Skeletal muscle tissue (tissue), 4 donors: ENCODE results near the gene CYB5A. TPM values are rescaled to one million over a fixed set of nuclear protein-coding genes. Genes with fewer than 3 reads are reported as not detected.

Experiments used
- H3K27ac ChIP-seq: one replicate; pipeline ENCODE4 v1.7.0; 2013; ENCODE audit warnings: mild to moderate bottlenecking, low read depth, low read length, inconsistent platforms
- H3K27me3 ChIP-seq, 3 donors: one replicate each; pipeline ENCODE4 v1.7.0; 2013; ENCODE audit warnings: low read length in 3 of 3; ENCODE audit not compliant: control insufficient read depth in 3 of 3, insufficient read depth in 3 of 3
- H3K36me3 ChIP-seq, 3 donors: one replicate each; pipeline ENCODE4 v1.7.0; 2013; ENCODE audit warnings: low read length in 3 of 3; ENCODE audit not compliant: control insufficient read depth in 3 of 3, insufficient read depth in 3 of 3
- H3K4me1 ChIP-seq, 3 donors: one replicate each; pipeline ENCODE4 v1.7.0; 2013; ENCODE audit warnings: low read length in 3 of 3, mild to moderate bottlenecking in 3 of 3; ENCODE audit not compliant: control insufficient read depth in 3 of 3, insufficient read depth in 3 of 3
- H3K4me3 ChIP-seq, 3 donors: one replicate each; pipeline ENCODE4 v1.7.0; 2013; ENCODE audit warnings: low read length in 3 of 3
- H3K9ac ChIP-seq, 3 donors: one replicate each; pipeline ENCODE4 v1.7.0; 2013; ENCODE audit warnings: low read length in 3 of 3, mild to moderate bottlenecking in 3 of 3, moderate library complexity in 2 of 3, low read depth in 1 of 3
- H3K9me3 ChIP-seq, 3 donors: one replicate each; pipeline ENCODE4 v1.7.0; 2013; ENCODE audit warnings: low read length in 3 of 3; ENCODE audit not compliant: control insufficient read depth in 3 of 3
- total RNA-seq: library from RNA; depleted of rRNA; stranded (reverse); fragments of >200 nt; gene quantifications from one replicate; pipeline ENCODE4 v1.2.3, GENCODE V29; 2014
- donor health status: Osteomylitis.

The CYB5A gene
- total RNA-seq, 1 donor from 2014 or later = 28.7 TPM

- Histone ChIP-seq H3K4me1 (peaks cover 0 to 5% (median 0%) of the 10 kb centered on the region in 3 donors), H3K4me3 (no peak overlapping the region), H3K9me3 (no peaks in the 10 kb centered on the region), H3K27me3 (no peaks in the 10 kb centered on the region), H3K9ac (no peak overlapping the region), H3K27ac (no peak overlapping the region), H3K36me3 (peaks cover 0 to 5% (median 2%) of the 10 kb centered on the region in 3 donors)
These were observed 22.7 kb downstream of the CYB5A start for GRCh38 chr18:74268933-74269620.

GRCh38 chr18:74268175-74268574, 23.6 kb downstream of the CYB5A start:
- Histone ChIP-seq H3K27me3 (no peaks in the 10 kb centered on the region), H3K4me3 (no peak overlapping the region), H3K9me3 (no peaks in the 10 kb centered on the region), H3K4me1 (peaks cover 0 to 5% (median 0%) of the 10 kb centered on the region in 3 donors), H3K9ac (no peak overlapping the region), H3K36me3 (peaks cover 0 to 5% (median 2%) of the 10 kb centered on the region in 3 donors), H3K27ac (no peak overlapping the region)

- no peak overlapping the region for H3K27ac ChIP-seq
- H3K27me3 ChIP-seq = no peaks in the 10 kb centered on the region
- H3K9ac ChIP-seq = no peak overlapping the region
- no peak overlapping the region for H3K4me3 ChIP-seq
- H3K9me3 ChIP-seq = no peaks in the 10 kb centered on the region
- peaks cover 0 to 5% (median 0%) of the 10 kb centered on the region in 3 donors for H3K4me1 ChIP-seq
- peaks cover 5 to 13% (median 9%) of the 10 kb centered on the region in 3 donors for H3K36me3 ChIP-seq
These were observed 25.6 kb downstream of the CYB5A start for GRCh38 chr18:74266161-74266560.

- H3K36me3 ChIP-seq = peaks cover 5 to 14% (median 11%) of the 10 kb centered on the region in 3 donors
- H3K27ac ChIP-seq = no peak overlapping the region
- H3K9ac ChIP-seq = no peak overlapping the region
- H3K4me1 ChIP-seq = peaks cover 0 to 5% (median 0%) of the 10 kb centered on the region in 3 donors
- H3K9me3 ChIP-seq = no peaks in the 10 kb centered on the region
- H3K27me3 ChIP-seq = no peaks in the 10 kb centered on the region
- H3K4me3 ChIP-seq = no peak overlapping the region
These were observed 26.1 kb downstream of the CYB5A start for GRCh38 chr18:74265546-74266098.

- Histone ChIP-seq H3K36me3 (peaks cover 5 to 14% (median 11%) of the 10 kb centered on the region in 3 donors), H3K4me1 (peaks cover 0 to 3% (median 0%) of the 10 kb centered on the region in 3 donors), H3K27me3 (no peaks in the 10 kb centered on the region), H3K4me3 (no peak overlapping the region), H3K9me3 (no peaks in the 10 kb centered on the region), H3K27ac (no peak overlapping the region), H3K9ac (no peak overlapping the region)
These were observed 27.3 kb downstream of the CYB5A start for GRCh38 chr18:74264303-74265020.

GRCh38 chr18:74261053-74261713, 30.6 kb downstream of the CYB5A start:
- Histone ChIP-seq H3K9ac (no peak overlapping the region), H3K9me3 (no peaks in the 10 kb centered on the region), H3K4me1 (no peaks in the 10 kb centered on the region), H3K27ac (no peak overlapping the region), H3K36me3 (peaks cover 5 to 13% (median 10%) of the 10 kb centered on the region in 3 donors), H3K4me3 (no peak overlapping the region), H3K27me3 (no peaks in the 10 kb centered on the region)

- peaks cover 5 to 12% (median 11%) of the 10 kb centered on the region in 3 donors for H3K36me3 ChIP-seq
- no peaks in the 10 kb centered on the region for H3K9me3 ChIP-seq
- H3K27ac ChIP-seq = no peak overlapping the region
- no peaks in the 10 kb centered on the region for H3K27me3 ChIP-seq
- no peak overlapping the region for H3K9ac ChIP-seq
- H3K4me1 ChIP-seq = no peaks in the 10 kb centered on the region
- H3K4me3 ChIP-seq = no peak overlapping the region
These were observed 32.4 kb downstream of the CYB5A start for GRCh38 chr18:74259347-74259746.

GRCh38 chr18:74257083-74257482, 34.7 kb downstream of the CYB5A start:
- Histone ChIP-seq H3K27ac (no peak overlapping the region), H3K4me1 (no peaks in the 10 kb centered on the region), H3K9ac (no peak overlapping the region), H3K9me3 (no peaks in the 10 kb centered on the region), H3K4me3 (no peak overlapping the region), H3K27me3 (no peaks in the 10 kb centered on the region), H3K36me3 (peaks cover 9 to 14% (median 12%) of the 10 kb centered on the region in 3 donors)

GRCh38 chr18:74256190-74256589, 35.6 kb downstream of the CYB5A start:
- peaks cover 0 to 3% (median 0%) of the 10 kb centered on the region in 3 donors for H3K4me1 ChIP-seq
- peaks cover 4 to 7% (median 4%) of the 10 kb centered on the region in 3 donors for H3K36me3 ChIP-seq
- H3K9ac ChIP-seq = no peak overlapping the region
- H3K9me3 ChIP-seq = no peaks in the 10 kb centered on the region
- H3K27ac ChIP-seq = no peak overlapping the region
- H3K27me3 ChIP-seq = no peaks in the 10 kb centered on the region
- H3K4me3 ChIP-seq = no peak overlapping the region
